Ovary (tissue), 9 donors: ENCODE data around the gene PTMS. TPM values are rescaled to one million over a fixed set of nuclear protein-coding genes. Genes with fewer than 3 reads are reported as not detected.

Source experiments
- DNase-seq, 5 donors: peaks; one replicate each; pipeline ENCODE4 v3.0.0-alpha.2; 2019 to 2020
- H3K27ac ChIP-seq, 2 donors: fragments of 200-600 bp; one replicate each; pipeline versions ENCODE4 v1.5.1 to v1.8.0; 2019 to 2022
- H3K27me3 ChIP-seq: fragments of 200-600 bp; one replicate; pipeline ENCODE4 v1.8.0; 2022
- H3K36me3 ChIP-seq: fragments of 200-600 bp; sonication (generic); one replicate; pipeline ENCODE4 v1.5.1; 2019
- H3K4me1 ChIP-seq: one replicate; pipeline ENCODE4 v1.8.1; 2013; ENCODE audit warnings: mild to moderate bottlenecking, moderate library complexity; ENCODE audit not compliant: insufficient read depth
- H3K4me3 ChIP-seq: fragments of 200-600 bp; sonication (generic); one replicate; pipeline ENCODE4 v1.5.1; 2017
- H3K9me3 ChIP-seq, 2 donors: fragments of 200-600 bp in 1 of 2; sonication (generic) in 1 of 2; one replicate each; pipeline versions ENCODE4 v1.5.1 to v1.8.1; 2013 to 2019; ENCODE audit warnings: mild to moderate bottlenecking in 1 of 2, moderate library complexity in 1 of 2
- CTCF ChIP-seq, 3 donors: fragments of 450-650 bp in 2 of 3; fragments of 200-600 bp in 1 of 3; IDR thresholded peaks; one replicate each; pipeline versions ENCODE4 v1.5.1 to v1.8.0; 2016 to 2022; ENCODE audit warnings: antibody characterized with exemption in 3 of 3, mild to moderate bottlenecking in 1 of 3
- EP300 ChIP-seq: sonication (generic); formaldehyde crosslinking; IDR thresholded peaks from one replicate; pipeline ENCODE4 v1.6.1; 2017; ENCODE audit warnings: antibody characterized with exemption
- POLR2A ChIP-seq: fragments of 450-650 bp; IDR thresholded peaks from one replicate; pipeline ENCODE4 v1.6.1; 2017; ENCODE audit warnings: antibody characterized with exemption, mild to moderate bottlenecking, moderate library complexity
- WGBS, 3 donors: extraction: QIAGEN DNeasy Blood & Tissue Kit in 1 of 3; methylation state at CpG; one replicate each; pipeline versions ENCODE4 v1.1.5 to v1.1.7; 2013 to 2017; 5-methylcytosine and 5-hydroxymethylcytosine counted together
- intact Hi-C, 4 donors: fragments of 100-400 bp; cut with DNase I; formaldehyde crosslinking; loops; one replicate each; pipeline versions ENCODE4 v1.11.0 to v1.15.1; 2022 to 2023
- polyA plus RNA-seq, 2 donors: library from polyadenylated mRNA; stranded (reverse); fragments of 200-250 nt in 1 of 2; fragments of 350-450 nt in 1 of 2; fragmentation: Illumina TruSeq in 1 of 2; extraction: RNeasy Lipid Tissue Mini Kit (QIAGEN cat#74804) in 1 of 2; gene quantifications; one replicate each; pipeline ENCODE4 v1.2.3, GENCODE V29; 2013 to 2014
- total RNA-seq, 7 donors: library from RNA; depleted of rRNA in 2 of 7; stranded (reverse); fragments of >200 nt in 2 of 7; fragmentation: NEBNext Ultra II Directional in 3 of 7; extraction: Animal tissue kit (Norgen Biotek cat#: 25700) in 3 of 7; gene quantifications; one replicate each; pipeline versions ENCODE4 v1.1.0 to v1.2.4, GENCODE V29; 2016 to 2023
- donor health status: DM: no; HTN: no; CAD: no; lungs with moderate emphysema.
- donor health status: DM: no; HTN: no; CAD: no.
- donor health status: Bipolar disorder and iron deficiency.
- donor health status: DM: yes; HTN: yes; CAD: no.
- donor health status: DM: no; HTN: no; CAD: no.
- donor health status: DM: yes; HTN: yes; CAD: no.

The PTMS gene
- total and polyA plus RNA-seq, 9 donors = 100 to 1,013 (median 576) TPM

- intact Hi-C loops = loop anchor here in 1 of 4 donors (10.0 kb wide), 1 partner anchor 218 kb away; the partner anchor contains the start of gene IFFO1
- WGBS, 3 donors = 22 to 23% (median 22%) methylated on average over 15 of the region's 15 CpGs
- Histone ChIP-seq H3K36me3 (no peaks in the 10 kb centered on the region), H3K9me3 (no peaks in the 10 kb centered on the region), H3K27me3 (no peaks in the 10 kb centered on the region), H3K27ac (peak within 1 kb of the TSS; percentile 55 to 62), H3K4me1 (peaks cover 17% of the 10 kb centered on the region), H3K4me3 (peak within 1 kb of the TSS; percentile 37)
- peak in 4 of 5 donors; percentile 58 to 66 (median 60) for DNase-seq
- TF ChIP-seq POLR2A (no peak), CTCF (IDR thresholded peaks at IDR 0.05) (no peak), EP300 (no peak)
These were observed 6.2 kb downstream of the PTMS start, which contains the start of gene LAG3 for GRCh38 chr12:6772331-6772695. Gene LAG3, plus strand, starts transcription at chr12:6772520. Its CDS starts 333 bp downstream, at chr12:6772853.

GRCh38 chr12:6772726-6773589 lies 6.8 kb downstream of the PTMS start:
- TF ChIP-seq CTCF (IDR thresholded peaks at IDR 0.05) (no peak), POLR2A (no peak), EP300 (no peak)
- H3K36me3 ChIP-seq = no peaks in the 10 kb centered on the region
- peaks cover 18% of the 10 kb centered on the region for H3K4me1 ChIP-seq
- H3K9me3 ChIP-seq = no peaks in the 10 kb centered on the region
- H3K27ac ChIP-seq = peak overlapping the region; percentile 55 to 62
- no peaks in the 10 kb centered on the region for H3K27me3 ChIP-seq
- H3K4me3 ChIP-seq = peak overlapping the region; percentile 37
- WGBS, 3 donors = 53 to 63% (median 59%) methylated on average over 21 of the region's 21 CpGs
- intact Hi-C loops = loop anchor here in 1 of 4 donors (10.0 kb wide), 1 partner anchor 218 kb away; the partner anchor contains the start of gene IFFO1
- DNase-seq = peak in 1 of 5 donors; percentile 31

GRCh38 chr12:6773590-6774351 lies 7.6 kb downstream of the PTMS start:
- H3K4me3 ChIP-seq = peak overlapping the region; percentile 37
- H3K27me3 ChIP-seq = no peaks in the 10 kb centered on the region
- H3K27ac ChIP-seq = peak overlapping the region; percentile 4 to 62
- intact Hi-C loops = loop anchor here in 1 of 4 donors (10.0 kb wide), 1 partner anchor 219 kb away; the partner anchor contains the start of gene IFFO1
- H3K9me3 ChIP-seq = no peaks in the 10 kb centered on the region
- H3K36me3 ChIP-seq = no peaks in the 10 kb centered on the region
- H3K4me1 ChIP-seq = peaks cover 10% of the 10 kb centered on the region
- 22 to 40% (median 30%) methylated on average over 41 to 60 of the region's 60 CpGs for WGBS, 3 donors
- peak in 2 of 5 donors; percentile 20 to 59 for DNase-seq
- TF ChIP-seq CTCF (IDR thresholded peaks at IDR 0.05) = no peak
- TF ChIP-seq POLR2A = no peak
- no peak for TF ChIP-seq EP300

- no peak overlapping the region for H3K4me3 ChIP-seq
- H3K4me1 ChIP-seq = peaks cover 8% of the 10 kb centered on the region
- H3K27ac ChIP-seq = peak overlapping the region in 1 of 2 donors; percentile 62
These were observed 8.4 kb downstream of the PTMS start for GRCh38 chr12:6774499-6775062.

More at GRCh38 chr12:6774499-6775062, 8.4 kb downstream of the PTMS start:
- H3K9me3 ChIP-seq = no peaks in the 10 kb centered on the region
- H3K36me3 ChIP-seq = no peaks in the 10 kb centered on the region
- 89 to 93% (median 91%) methylated on average over 15 of the region's 15 CpGs for WGBS, 3 donors
- intact Hi-C loops = loop anchor here in 3 of 4 donors (5.0 to 10.0 kb wide), 3 partner anchors 37 to 220 kb away; partner anchors contain the start of gene IFFO1 (in 1 of the 3)
- TF ChIP-seq CTCF (IDR thresholded peaks at IDR 0.05) (no peak), EP300 (no peak), POLR2A (no peak)
- peak in 1 of 5 donors; percentile 28 for DNase-seq
- H3K27me3 ChIP-seq = no peaks in the 10 kb centered on the region
